Measurements from ENCODE around the gene LCN2.

- TF ChIP-seq CTCF (IDR thresholded peaks at IDR 0.05; ENCODE audit: low read length): no peak
- TF ChIP-seq EZH2phosphoT487 (IDR thresholded peaks at IDR 0.05; ENCODE audit: low read length): no peak
Observed at GRCh38 chr9:128166169-128166568, 16.9 kb downstream of the LCN2 start.
